H1 (cell line): ENCODE results near the gene CRYGS. TPM values are rescaled to one million over a fixed set of nuclear protein-coding genes. Genes with fewer than 3 reads are reported as not detected.

Experiments
- CTCF ChIA-PET: fragments of 300-600 bp; sonication (Branson Sonifier 250); formaldehyde crosslinking; loops from one replicate; lab custom pipeline; 2021; ENCODE audit not compliant: partially characterized antibody; lab: Charles Lee
- POLR2A ChIA-PET: fragments of 300-600 bp; sonication (Branson Sonifier 250); formaldehyde crosslinking; loops from one replicate; lab custom pipeline; 2021; ENCODE audit warnings: inconsistent platforms; ENCODE audit not compliant: partially characterized antibody; lab: Charles Lee
- DNase-seq, 2 experiments: peaks; one replicate each; pipeline versions ENCODE4 v3.0.0 to v3.0.0-alpha.2; 2010 to 2022; ENCODE audit warnings: low spot score in 2 of 2, low read depth in 1 of 2, mixed read lengths in 1 of 2
- FAIRE-seq: peaks from 2 replicates; lab custom pipeline; 2011; peaks lifted over from hg19 to GRCh38; lab: Jason Lieb, UNC
- H2AFZ ChIP-seq: 2 replicates; pipeline ENCODE4 v1.8.1; 2012; ENCODE audit warnings: low read length, inconsistent platforms
- H2AK5ac ChIP-seq: 2 replicates; pipeline ENCODE4 v1.6.1; 2013; ENCODE audit warnings: low read depth, low read length
- H2BK120ac ChIP-seq: replicated peaks from 2 replicates; pipeline ENCODE3; 2013; ENCODE audit warnings: low read depth, low read length, inconsistent platforms
- H2BK12ac ChIP-seq: 2 replicates; pipeline ENCODE4 v1.6.1; 2013; ENCODE audit warnings: low read depth, low read length
- H2BK15ac ChIP-seq: 2 replicates; pipeline ENCODE4 v1.6.1; 2013; ENCODE audit warnings: low read length
- H2BK20ac ChIP-seq: 2 replicates; pipeline ENCODE4 v1.6.1; 2013; ENCODE audit warnings: low read length
- H2BK5ac ChIP-seq: 2 replicates; pipeline ENCODE4 v1.6.1; 2013; ENCODE audit warnings: low read depth, low read length
- H3K14ac ChIP-seq: 2 replicates; pipeline ENCODE4 v1.6.1; 2013; ENCODE audit warnings: inconsistent platforms; ENCODE audit not compliant: insufficient read length
- H3K18ac ChIP-seq: 2 replicates; pipeline ENCODE4 v1.6.1; 2013; ENCODE audit warnings: low read length; ENCODE audit errors: extremely low read depth
- H3K23ac ChIP-seq: 2 replicates; pipeline ENCODE4 v1.6.1; 2013; ENCODE audit warnings: inconsistent platforms; ENCODE audit not compliant: insufficient read length
- H3K23me2 ChIP-seq: 2 replicates; pipeline ENCODE4 v1.6.1; 2013; ENCODE audit warnings: low read depth, low read length
- H3K27ac ChIP-seq: 2 replicates; pipeline ENCODE4 v1.6.1; 2011; ENCODE audit warnings: low read depth, low read length, inconsistent platforms
- H3K27me3 ChIP-seq, 4 experiments: replicated peaks in 1 of 4; 1 replicate in 1 of 4; 2 replicates in 3 of 4; pipeline versions ENCODE4 v1.6.1 to v1.8.1; 2011 to 2013; ENCODE audit warnings: low read length in 3 of 4, mild to moderate bottlenecking in 3 of 4, inconsistent platforms in 2 of 4, mixed read lengths in 2 of 4, moderate library complexity in 1 of 4; ENCODE audit not compliant: control insufficient read depth in 3 of 4, insufficient read depth in 3 of 4; ENCODE audit errors: extremely low read depth in 1 of 4
- H3K36me3 ChIP-seq, 4 experiments: 2 replicates each; pipeline versions ENCODE4 v1.6.1 to v1.8.1; 2011 to 2013; ENCODE audit warnings: mild to moderate bottlenecking in 4 of 4, low read length in 3 of 4, moderate library complexity in 2 of 4, control low read depth in 1 of 4, inconsistent platforms in 1 of 4; ENCODE audit not compliant: insufficient read depth in 4 of 4, control insufficient read depth in 2 of 4
- H3K4ac ChIP-seq: replicated peaks from 2 replicates; pipeline ENCODE3; 2013; ENCODE audit warnings: low read length, low read depth, mixed read lengths, inconsistent platforms; ENCODE audit not compliant: insufficient read length
- H3K4me1 ChIP-seq, 4 experiments: replicated peaks in 1 of 4; 1 replicate in 1 of 4; 2 replicates in 3 of 4; pipeline versions ENCODE4 v1.6.1 to v1.8.1; 2011 to 2013; ENCODE audit warnings: low read length in 3 of 4, inconsistent platforms in 2 of 4, mixed read lengths in 1 of 4; ENCODE audit not compliant: insufficient read depth in 4 of 4, control insufficient read depth in 3 of 4
- H3K4me2 ChIP-seq, 2 experiments: 2 replicates each; pipeline versions ENCODE4 v1.6.1 to v1.8.1; 2011 to 2013; ENCODE audit warnings: low read depth in 2 of 2, low read length in 2 of 2, control low read depth in 1 of 2, inconsistent platforms in 1 of 2, mild to moderate bottlenecking in 1 of 2; ENCODE audit not compliant: insufficient read depth in 1 of 2
- H3K4me3 ChIP-seq, 4 experiments: fragments of 200-600, 300-600 bp in 1 of 4; sonication (generic), shearing (Covaris generic), sonication (Bioruptor Twin) in 1 of 4; 2 replicates each; pipeline versions ENCODE4 v1.5.1 to v1.8.1; 2011 to 2016; ENCODE audit warnings: low read length in 4 of 4, low read depth in 3 of 4, control low read depth in 2 of 4, inconsistent platforms in 2 of 4, mild to moderate bottlenecking in 2 of 4, mixed read lengths in 1 of 4, moderate library complexity in 1 of 4; ENCODE audit not compliant: insufficient read depth in 2 of 4; ENCODE audit errors: extremely low read depth in 1 of 4
- H3K56ac ChIP-seq: replicated peaks from 2 replicates; pipeline ENCODE3; 2013; ENCODE audit warnings: low read depth, mild to moderate bottlenecking, mixed read lengths, low read length, inconsistent platforms; ENCODE audit not compliant: insufficient read length
- H3K79me1 ChIP-seq: 2 replicates; pipeline ENCODE4 v1.6.1; 2013; ENCODE audit warnings: low read depth, low read length, control low read depth
- H3K79me2 ChIP-seq, 2 experiments: 2 replicates each; pipeline versions ENCODE4 v1.6.1 to v1.8.1; 2012 to 2013; ENCODE audit warnings: low read length in 2 of 2, mild to moderate bottlenecking in 2 of 2, inconsistent platforms in 1 of 2; ENCODE audit not compliant: insufficient read depth in 2 of 2, control insufficient read depth in 1 of 2
- H3K9ac ChIP-seq, 4 experiments: replicated peaks in 1 of 4; 1 replicate in 1 of 4; 2 replicates in 3 of 4; pipeline versions ENCODE4 v1.6.1 to v1.8.1; 2011 to 2013; ENCODE audit warnings: low read depth in 3 of 4, low read length in 3 of 4, control low read depth in 2 of 4, mild to moderate bottlenecking in 2 of 4, moderate library complexity in 2 of 4, inconsistent platforms in 1 of 4; ENCODE audit errors: extremely low read depth in 1 of 4
- H3K9me3 ChIP-seq, 2 experiments: 2 replicates each; pipeline versions ENCODE4 v1.6.1 to v1.8.1; 2012 to 2013; ENCODE audit warnings: mild to moderate bottlenecking in 2 of 2, moderate library complexity in 2 of 2, control low read depth in 1 of 2, inconsistent platforms in 1 of 2, low read depth in 1 of 2, low read length in 1 of 2, mixed read lengths in 1 of 2; ENCODE audit not compliant: insufficient read depth in 2 of 2
- H4K20me1 ChIP-seq, 2 experiments: replicated peaks in 1 of 2; 2 replicates each; pipeline versions ENCODE3 to v1.8.1; 2011 to 2013; ENCODE audit warnings: inconsistent platforms in 2 of 2, low read length in 2 of 2, mild to moderate bottlenecking in 1 of 2; ENCODE audit not compliant: insufficient read depth in 2 of 2, control insufficient read depth in 1 of 2
- H4K5ac ChIP-seq: 2 replicates; pipeline ENCODE4 v1.6.1; 2013; ENCODE audit warnings: low read length, low read depth, mixed read lengths, inconsistent platforms; ENCODE audit not compliant: insufficient read length
- H4K8ac ChIP-seq: 2 replicates; pipeline ENCODE4 v1.8.0; 2013; ENCODE audit warnings: mild to moderate bottlenecking, moderate library complexity, low read length, inconsistent platforms; ENCODE audit not compliant: insufficient read depth; ENCODE audit errors: extremely low read depth
- H4K91ac ChIP-seq: replicated peaks from 2 replicates; pipeline ENCODE3; 2013; ENCODE audit warnings: low read length, mixed read lengths, inconsistent platforms; ENCODE audit not compliant: insufficient read length
- CEBPB ChIP-seq: IDR thresholded peaks from 2 replicates; pipeline ENCODE4 v1.6.1; 2012; ENCODE audit warnings: low read depth, low read length
- KDM5A ChIP-seq: fragments of 200-600 bp; IDR thresholded peaks from 2 replicates; pipeline ENCODE4 v1.7.1; 2012; ENCODE audit warnings: mild to moderate bottlenecking, low read length, inconsistent platforms, mixed read lengths
- WGBS, 2 experiments: shearing (Covaris generic) in 1 of 2; methylation state at CpG; one replicate each; pipeline versions ENCODE4 v1.1.6 to v1.1.7; 2013 to 2015; ENCODE audit warnings: low lambda C conversion rate in 2 of 2, mixed read lengths in 2 of 2, inconsistent platforms in 1 of 2, low coverage in 1 of 2, missing lambda C conversion rate in 1 of 2; ENCODE audit not compliant: insufficient replicate concordance in 2 of 2, insufficient coverage in 1 of 2, insufficient read length in 1 of 2; ENCODE audit errors: extremely low coverage in 1 of 2, missing lambda C conversion rate in 1 of 2; 5-methylcytosine and 5-hydroxymethylcytosine counted together
- polyA plus RNA-seq, 7 experiments: library from polyadenylated mRNA; depleted of rRNA in 3 of 7; stranded (reverse) in 5 of 7; unstranded in 2 of 7; fragments of >200 nt in 5 of 7; fragments of 200-250 nt in 2 of 7; gene quantifications; 1 replicate in 5 of 7; 2 replicates in 1 of 7; 4 replicates in 1 of 7; pipeline versions ENCODE4 v1.2.1 to v1.2.3, GENCODE V29; 2011 to 2013; ENCODE audit warnings: missing spikeins in 2 of 7, mixed read lengths in 2 of 7
- total RNA-seq: library from RNA; stranded (reverse); fragmentation: NEBNext Ultra II Directional; extraction: Animal tissue kit (Norgen Biotek cat#: 25700); gene quantifications from 2 replicates; pipeline ENCODE4 v1.2.1, GENCODE V29; 2021

Gene CRYGS
- total and polyA plus RNA-seq, 2 of the 8 experiments (the other 6 are each of a cell fraction or from before 2014, with no cell fraction given), result 1.5 to 1.8 TPM

DNA sequence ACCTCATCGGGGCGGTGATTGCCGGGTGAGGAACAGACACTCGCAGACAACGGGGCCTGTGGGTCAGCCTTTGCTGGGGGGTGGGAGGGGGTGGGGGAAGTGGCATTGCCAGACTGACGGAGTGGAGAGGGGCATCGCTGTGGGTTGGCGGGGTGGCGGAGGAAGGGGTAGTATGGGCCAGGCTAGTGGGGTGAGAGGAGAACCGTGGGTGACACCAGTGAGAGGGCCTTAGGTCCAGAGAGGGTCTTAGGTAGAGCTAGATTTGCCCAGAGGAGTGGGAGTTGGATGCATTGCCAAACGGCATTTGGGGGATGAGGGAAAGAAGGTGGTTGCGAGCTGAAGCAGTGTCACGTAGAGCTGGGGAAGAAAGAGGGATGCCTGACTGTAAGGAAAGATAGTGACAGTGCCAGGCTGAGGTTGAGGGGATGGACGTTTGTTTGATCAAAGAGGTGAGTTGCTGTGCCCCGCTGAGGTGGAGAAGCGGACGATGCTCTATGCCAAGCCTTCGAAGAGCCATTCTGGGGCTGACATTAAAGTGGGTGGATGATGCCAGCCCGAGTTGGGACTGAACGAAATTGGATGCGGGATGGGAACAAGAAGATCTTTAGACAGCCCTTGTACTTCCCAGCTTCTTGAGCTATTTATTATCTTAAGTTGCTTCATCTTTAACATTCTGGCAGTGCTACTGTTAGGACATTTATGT, 26.9 kb upstream of the CRYGS start:
- peaks cover 0 to 11% (median 4%) of the 10 kb centered on the region in 4 experiments; a peak in 6 of 7 replicates for H3K4me1 ChIP-seq
- peaks cover 0 to 17% of the 10 kb centered on the region in 2 experiments; a peak in 3 of 4 replicates for H3K79me2 ChIP-seq
- H2AK5ac ChIP-seq, result peak overlapping the region; percentile 53; the same call in 1 of the 2 replicates
- peak overlapping the region; percentile 52 for H3K56ac ChIP-seq
- H3K27me3 ChIP-seq, result no peaks in the 10 kb centered on the region
- H3K36me3 ChIP-seq, result peaks cover 8 to 28% (median 19%) of the 10 kb centered on the region in 4 experiments
- POLR2A ChIA-PET, result interaction anchor here (0.5 to 9.0 kb wide), 15 partner anchors 10 to 243 kb away, joined by 3 to 96 read pairs (median 4); partner anchors contain the start of genes EIF4A2 and RFC4
- H2BK12ac ChIP-seq, result no peak overlapping the region
- DNase-seq (no peak), FAIRE-seq (no peak)
- H4K20me1 ChIP-seq, result peaks cover 0 to 4% of the 10 kb centered on the region in 2 experiments
- CTCF ChIA-PET, result interaction anchor here (0.9 to 1.7 kb wide), 4 partner anchors 8 to 1144 kb away, joined by 3 to 4 read pairs (median 4); no protein-coding TSS in a partner anchor
- peak overlapping the region; percentile 91 to 98 (median 91) for H3K9ac ChIP-seq
- H2BK5ac ChIP-seq, result peak overlapping the region; percentile 20; the same call in 1 of the 2 replicates
- TF ChIP-seq CEBPB, result no peak
- peak; percentile 37; the same call in 1 of the 2 replicates for TF ChIP-seq KDM5A
- no peak overlapping the region for H3K18ac ChIP-seq
- no peak overlapping the region for H4K91ac ChIP-seq
- H3K23me2 ChIP-seq, result peaks cover 16% of the 10 kb centered on the region
- peak overlapping the region; percentile 83 to 97 (median 88) for H3K4me3 ChIP-seq
- no peak overlapping the region for H4K5ac ChIP-seq
- H3K27ac ChIP-seq, result peak overlapping the region; percentile 93
- H3K4me2 ChIP-seq, result peak overlapping the region; percentile 96 to 99
- H3K23ac ChIP-seq, result no peak overlapping the region
- no peak overlapping the region for H3K14ac ChIP-seq
- no peak overlapping the region for H2AFZ ChIP-seq
- H2BK120ac ChIP-seq, result no peak overlapping the region
- H4K8ac ChIP-seq, result peak overlapping the region; percentile 99; the same call in 1 of the 2 replicates
- 23% methylated on average over 20 of the region's 21 CpGs; no CpG with 5 or more reads in 1 of the 2 experiments for WGBS, 2 experiments
- H3K4ac ChIP-seq, result no peak overlapping the region
- H2BK20ac ChIP-seq, result no peak overlapping the region
- H3K9me3 ChIP-seq, result no peaks in the 10 kb centered on the region
- no peak overlapping the region; the same call in 1 of the 2 replicates for H2BK15ac ChIP-seq
- H3K79me1 ChIP-seq, result peaks cover 3% of the 10 kb centered on the region
